HG03039 (cell line): ENCODE data around the gene IFNLR1.

ENCODE experiments used
- ATAC-seq: cut with Tn5 transposase; IDR thresholded peaks from one replicate; pipeline ENCODE4 v1.9.1; 2021; ENCODE audit warnings: mild to moderate bottlenecking, moderate library complexity; ENCODE audit not compliant: unreplicated experiment

The IFNLR1 gene

GRCh38 chr1:24178407-24178806 is 8.7 kb downstream of the IFNLR1 start:
- no peak for ATAC-seq

- no peak for ATAC-seq
Measured at GRCh38 chr1:24177161-24177560, 9.9 kb downstream of the IFNLR1 start.

- ATAC-seq: no peak
Measured at GRCh38 chr1:24175033-24175755, 11.9 kb downstream of the IFNLR1 start.

- ATAC-seq: no peak
Measured at GRCh38 chr1:24173638-24174575, 13.2 kb downstream of the IFNLR1 start.

- no peak for ATAC-seq
Measured at GRCh38 chr1:24172598-24172997, 14.5 kb downstream of the IFNLR1 start.

GRCh38 chr1:24169286-24169685 is 17.8 kb downstream of the IFNLR1 start:
- ATAC-seq: no peak

- ATAC-seq: no peak
Measured at GRCh38 chr1:24168245-24168644, 18.8 kb downstream of the IFNLR1 start.

GRCh38 chr1:24167008-24167407 is 20.1 kb downstream of the IFNLR1 start:
- no peak for ATAC-seq

- no peak for ATAC-seq
Measured at GRCh38 chr1:24165500-24165899, 21.6 kb downstream of the IFNLR1 start.

- no peak for ATAC-seq
Measured at GRCh38 chr1:24164004-24164403, 23.1 kb downstream of the IFNLR1 start.

- ATAC-seq: no peak
Measured at GRCh38 chr1:24162201-24162600, 24.9 kb downstream of the IFNLR1 start.

GRCh38 chr1:24161270-24161669 is 25.8 kb downstream of the IFNLR1 start:
- no peak for ATAC-seq

- no peak for ATAC-seq
Measured at GRCh38 chr1:24159366-24159765, 27.7 kb downstream of the IFNLR1 start.

GRCh38 chr1:24157918-24158481 is 29.1 kb downstream of the IFNLR1 start:
- ATAC-seq: no peak

GRCh38 chr1:24156542-24157260 is 30.4 kb downstream of the IFNLR1 start:
- ATAC-seq: no peak

- ATAC-seq: no peak
Measured at GRCh38 chr1:24155011-24155782, 31.9 kb downstream of the IFNLR1 start.

- no peak for ATAC-seq
Measured at GRCh38 chr1:24154215-24154614, 32.9 kb downstream of the IFNLR1 start.

- no peak for ATAC-seq
Measured at GRCh38 chr1:24152631-24153494, 34.2 kb downstream of the IFNLR1 start.

GRCh38 chr1:24151175-24151533 is 35.9 kb downstream of the IFNLR1 start:
- no peak for ATAC-seq
